GM12878 (cell line): Measurements from ENCODE around the gene MUC5B. TPM values are rescaled to one million over a fixed set of nuclear protein-coding genes. Genes with fewer than 3 reads are reported as not detected.
A peak's percentile ranks its signal among the peaks of the same experiment; 100 is the strongest.

Source experiments
- ATAC-seq: fragments of 200-7000 bp; cut with Tn5 transposase; 3 replicates; pipeline ENCODE4 v1.9.1; 2020; ENCODE audit warnings: mild to moderate bottlenecking, moderate library complexity
- BruUV-seq: library from RNA; stranded (reverse); fragments of 400-500 nt; replicated peaks from 2 replicates; lab custom pipeline; 2021; lab: Mats Ljungman, UMichigan
- CTCF ChIA-PET: fragments of 300-600 bp; sonication (Branson Sonifier 250); formaldehyde crosslinking; extraction: SDS; loops from one replicate; lab custom pipeline; 2021; ENCODE audit warnings: inconsistent platforms; lab: Yijun Ruan, JAX
- POLR2A ChIA-PET: fragments of 350-600 bp; formaldehyde crosslinking; extraction: SDS; loops from one replicate; lab custom pipeline; 2021; ENCODE audit warnings: inconsistent platforms; lab: Charles Lee
- RAD21 ChIA-PET: fragments of 300-600 bp; sonication (Branson Sonifier 250); formaldehyde crosslinking; loops from one replicate; lab custom pipeline; 2023; ENCODE audit warnings: antibody characterized with exemption; ENCODE audit not compliant: unreplicated experiment; lab: Charles Lee
- SMC1A ChIA-PET: fragments of 300-600 bp; sonication (Branson Sonifier 250); formaldehyde crosslinking; loops from one replicate; lab custom pipeline; 2023; ENCODE audit not compliant: unreplicated experiment, uncharacterized antibody; lab: Charles Lee
- DNase-seq: peaks from one replicate; pipeline ENCODE4 v3.0.0-alpha.2; 2011; ENCODE audit warnings: low read depth, low spot score
- FAIRE-seq: peaks from 3 replicates; lab custom pipeline; 2011; peaks lifted over from hg19 to GRCh38; lab: Jason Lieb, UNC
- H2AFZ ChIP-seq: 2 replicates; pipeline ENCODE4 v1.6.0; 2011; ENCODE audit warnings: low read depth, low read length, control low read depth; ENCODE audit not compliant: control insufficient read depth
- H3K27ac ChIP-seq: 2 replicates; pipeline ENCODE4 v1.5.1; 2011; ENCODE audit warnings: control low read depth; ENCODE audit not compliant: control insufficient read depth, insufficient read depth
- H3K27me3 ChIP-seq, 2 experiments: replicated peaks in 1 of 2; 2 replicates each; pipeline versions ENCODE4 v1.6.0 to v1.6.1; 2011; ENCODE audit warnings: low read length in 1 of 2; ENCODE audit not compliant: control insufficient read depth in 2 of 2, insufficient read depth in 2 of 2
- H3K36me3 ChIP-seq, 2 experiments: 2 replicates each; pipeline ENCODE4 v1.5.1; 2011; ENCODE audit warnings: low read length in 1 of 2; ENCODE audit not compliant: control insufficient read depth in 2 of 2, insufficient read depth in 2 of 2
- H3K4me1 ChIP-seq: 2 replicates; pipeline ENCODE4 v1.6.1; 2011; ENCODE audit warnings: mild to moderate bottlenecking, low read length, moderate library complexity, mixed read lengths; ENCODE audit not compliant: control insufficient read depth, insufficient read depth
- H3K4me2 ChIP-seq: 2 replicates; pipeline ENCODE4 v1.6.0; 2011; ENCODE audit warnings: control low read depth; ENCODE audit not compliant: control insufficient read depth, insufficient read depth
- H3K4me3 ChIP-seq: fragments of 200-600 bp; sonication (generic); 2 replicates; pipeline ENCODE4 v1.5.1; 2016
- H3K79me2 ChIP-seq: 2 replicates; pipeline ENCODE4 v1.6.0; 2011; ENCODE audit warnings: low read length; ENCODE audit not compliant: control insufficient read depth, insufficient read depth
- H3K9ac ChIP-seq: 2 replicates; pipeline ENCODE4 v1.8.0; 2011; ENCODE audit warnings: low read length, control low read depth, mixed read lengths; ENCODE audit not compliant: control insufficient read depth, insufficient read depth
- H3K9me3 ChIP-seq: replicated peaks from 3 replicates; pipeline ENCODE4 v1.5.1; 2011; ENCODE audit warnings: mild to moderate bottlenecking, low read length; ENCODE audit not compliant: control insufficient read depth, insufficient read depth
- H4K20me1 ChIP-seq: 2 replicates; pipeline ENCODE4 v1.6.0; 2011; ENCODE audit not compliant: control insufficient read depth, insufficient read depth
- BHLHE40 ChIP-seq, 2 experiments: fragments of 450-650 bp in 1 of 2; IDR thresholded peaks; 2 replicates each; pipeline ENCODE4 v1.6.1; 2011 to 2017; ENCODE audit warnings: low read depth in 2 of 2, borderline replicate concordance in 1 of 2, improper control_type of control experiment in 1 of 2, low read length in 1 of 2, mild to moderate bottlenecking in 1 of 2
- E2F8 ChIP-seq: fragments of 450-650 bp; IDR thresholded peaks from 2 replicates; pipeline ENCODE4 v1.6.1; 2018; ENCODE audit warnings: mild to moderate bottlenecking, low read depth, moderate library complexity; ENCODE audit not compliant: partially characterized antibody
- EZH2 ChIP-seq: IDR thresholded peaks from 2 replicates; pipeline ENCODE4 v1.6.1; 2012; ENCODE audit warnings: low read depth, mild to moderate bottlenecking, control low read depth, inconsistent platforms, low read length, borderline replicate concordance; ENCODE audit not compliant: control insufficient read depth
- HDAC2 ChIP-seq: fragments of 200-600 bp; sonication (generic); IDR thresholded peaks from 2 replicates; pipeline ENCODE4 v1.6.1; 2017
- HDGF ChIP-seq: fragments of 450-650 bp; IDR thresholded peaks from 2 replicates; pipeline ENCODE4 v1.6.1; 2016; ENCODE audit warnings: antibody characterized with exemption
- NBN ChIP-seq: fragments of 450-650 bp; IDR thresholded peaks from 2 replicates; pipeline ENCODE4 v1.6.1; 2016
- POLR2AphosphoS2 ChIP-seq: IDR thresholded peaks from 2 replicates; pipeline ENCODE4 v1.6.1; 2011; ENCODE audit warnings: low read depth, mild to moderate bottlenecking, low read length, improper control_type of control experiment, moderate library complexity
- RELA ChIP-seq: fragments of 450-650 bp; IDR thresholded peaks from 2 replicates; pipeline ENCODE4 v1.8.0; 2014; ENCODE audit warnings: borderline replicate concordance; ENCODE audit not compliant: partially characterized antibody
- WGBS: methylation state at CpG from one replicate; pipeline ENCODE4 v1.1.6; 2016; ENCODE audit warnings: low lambda C conversion rate; ENCODE audit not compliant: insufficient replicate concordance, insufficient coverage; ENCODE audit errors: missing lambda C conversion rate; 5-methylcytosine and 5-hydroxymethylcytosine counted together
- in situ Hi-C: fragments of 300-500 bp; cut with MboI; formaldehyde crosslinking; loops from 9 replicates; pipeline ENCODE4 v1.14.3; 2018; ENCODE audit warnings: mixed read lengths
- intact Hi-C: fragments of 100-400 bp; cut with micrococcal nuclease; formaldehyde crosslinking; loops from one replicate; pipeline ENCODE4 v1.14.2; 2022; ENCODE audit not compliant: unreplicated experiment
- polyA plus RNA-seq, 11 experiments: library from polyadenylated mRNA; depleted of rRNA in 4 of 11; unstranded in 6 of 11; stranded (reverse) in 5 of 11; fragments of >200 nt; fragmentation: Nextera tagmentation in 4 of 11; fragmentation: Illumina TruSeq in 1 of 11; extraction: Ambion mirVana in 4 of 11; extraction: Trizol in 1 of 11; gene quantifications; 1 replicate in 1 of 11; 2 replicates in 10 of 11; pipeline versions ENCODE4 v1.2.1 to v1.2.3, GENCODE V29; 2011 to 2016; ENCODE audit warnings: inconsistent platforms in 2 of 11, missing spikeins in 2 of 11, low read depth in 1 of 11
- total RNA-seq, 4 experiments: library from RNA; depleted of rRNA in 3 of 4; stranded (reverse); fragments of >200 nt in 3 of 4; fragmentation: Illumina TruSeq in 1 of 4; extraction: Trizol in 1 of 4; gene quantifications; 2 replicates each; pipeline versions ENCODE4 v1.2.1 to v1.2.3, GENCODE V29; 2013 to 2021
- TF ChIP-seq, protein P1 (sequence below): IDR thresholded peaks from 2 replicates; pipeline ENCODE4 v1.6.1; 2012; ENCODE audit warnings: improper control_type of control experiment, low read depth, low read length; ENCODE audit not compliant: insufficient replicate concordance
- TF ChIP-seq, protein P2 (sequence below): IDR thresholded peaks from 2 replicates; pipeline ENCODE4 v1.6.1; 2011; ENCODE audit warnings: borderline replicate concordance, low read depth, mild to moderate bottlenecking, moderate library complexity, mixed read lengths, low read length; ENCODE audit not compliant: insufficient read depth; ENCODE audit errors: extremely low read length
- TF ChIP-seq, protein P3 (sequence below): fragments of 450-650 bp; IDR thresholded peaks from 2 replicates; pipeline ENCODE4 v1.6.1; 2016; ENCODE audit warnings: mild to moderate bottlenecking

Gene MUC5B
- total and polyA plus RNA-seq, 10 of the 15 experiments (the other 5 are each of a cell fraction or from before 2014, with no cell fraction given), result 1.5 TPM; not detected in 9

DNA sequence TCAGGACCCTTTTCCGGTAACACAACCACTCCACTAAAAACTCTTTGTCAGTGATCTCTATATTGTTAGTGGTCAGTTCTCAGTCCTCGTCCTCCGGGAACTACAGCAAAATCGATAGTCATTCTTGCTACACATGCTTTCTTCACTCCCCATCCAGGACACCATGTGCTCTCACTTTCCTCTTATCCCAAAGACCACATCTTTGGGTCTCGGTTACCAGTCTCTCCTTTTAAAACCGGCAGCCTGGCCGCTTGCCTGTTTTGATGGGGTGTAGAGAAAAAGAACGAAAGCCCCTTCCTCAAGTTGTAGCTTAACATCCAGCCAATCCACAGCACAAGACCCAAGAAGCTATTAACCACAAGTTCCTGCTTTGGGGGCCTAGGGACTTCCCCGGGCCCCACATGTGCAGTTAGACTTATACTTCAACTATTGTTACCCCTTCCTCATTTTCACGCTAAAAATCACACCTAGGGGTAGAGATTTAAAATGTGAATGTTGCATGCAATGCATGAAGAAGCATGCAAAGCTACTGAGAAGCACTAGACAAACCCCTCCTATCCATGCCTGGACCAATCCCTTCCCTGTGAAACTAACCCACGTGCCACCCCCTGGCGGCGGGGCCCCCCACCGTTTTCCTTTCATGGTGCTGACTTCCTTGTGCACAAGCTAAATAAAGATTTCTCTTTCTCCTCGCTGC lies 88.1 kb downstream of the MUC5B start:
- H3K79me2 ChIP-seq, result peaks cover 21% of the 10 kb centered on the region
- no peaks in the 10 kb centered on the region for H3K27me3 ChIP-seq
- in situ Hi-C loops (no loop called here), intact Hi-C loops (no loop called here)
- FAIRE-seq (no peak), ATAC-seq (no peak), DNase-seq (no peak)
- peaks cover 9% of the 10 kb centered on the region for H3K9me3 ChIP-seq
- ChIA-PET SMC1A (interaction anchor here (0.6 to 1.1 kb wide), 2 partner anchors 19 to 41 kb away, joined by 3 to 4 read pairs; no protein-coding TSS in a partner anchor), RAD21 (interaction anchor here (1.0 kb wide), 1 partner anchor 72 kb away, joined by 3 read pairs; no protein-coding TSS in a partner anchor), CTCF (interaction anchor here (0.9 to 1.3 kb wide), 3 partner anchors 16 to 73 kb away, joined by 3 to 5 read pairs (median 3); no protein-coding TSS in a partner anchor), POLR2A (no interaction called here)
- H4K20me1 ChIP-seq, result no peaks in the 10 kb centered on the region
- H3K36me3 ChIP-seq, result no peaks in the 10 kb centered on the region
- peak overlapping the region; percentile 71; the same call in 1 of the 2 replicates for H3K4me3 ChIP-seq
- H3K4me2 ChIP-seq, result peak overlapping the region; percentile 96
- no peak overlapping the region for H3K9ac ChIP-seq
- H3K4me1 ChIP-seq, result peaks cover 33% of the 10 kb centered on the region
- peak overlapping the region; percentile 20; the same call in 1 of the 2 replicates for H3K27ac ChIP-seq
- peak overlapping the region; percentile 98 for H2AFZ ChIP-seq
- BruUV-seq, result no TSS peak
- 8% methylated on average over 15 of the region's 15 CpGs for WGBS
- TF ChIP-seq HDGF (no peak), HDAC2 (no peak), BHLHE40 (IDR thresholded peaks at IDR 0.05; ENCODE audit: borderline replicate concordance in 1 of 2, low read depth in 2 of 2, low read length in 1 of 2) (0 out of 4 replicates have a peak, but pooled peaks of 1 of the 2 experiments have one; percentile 12), NBN (no peak), EZH2 (no peak), RELA (no peak), POLR2AphosphoS2 (no peak), E2F8 (no peak)
- TF ChIP-seq, protein P1, sequence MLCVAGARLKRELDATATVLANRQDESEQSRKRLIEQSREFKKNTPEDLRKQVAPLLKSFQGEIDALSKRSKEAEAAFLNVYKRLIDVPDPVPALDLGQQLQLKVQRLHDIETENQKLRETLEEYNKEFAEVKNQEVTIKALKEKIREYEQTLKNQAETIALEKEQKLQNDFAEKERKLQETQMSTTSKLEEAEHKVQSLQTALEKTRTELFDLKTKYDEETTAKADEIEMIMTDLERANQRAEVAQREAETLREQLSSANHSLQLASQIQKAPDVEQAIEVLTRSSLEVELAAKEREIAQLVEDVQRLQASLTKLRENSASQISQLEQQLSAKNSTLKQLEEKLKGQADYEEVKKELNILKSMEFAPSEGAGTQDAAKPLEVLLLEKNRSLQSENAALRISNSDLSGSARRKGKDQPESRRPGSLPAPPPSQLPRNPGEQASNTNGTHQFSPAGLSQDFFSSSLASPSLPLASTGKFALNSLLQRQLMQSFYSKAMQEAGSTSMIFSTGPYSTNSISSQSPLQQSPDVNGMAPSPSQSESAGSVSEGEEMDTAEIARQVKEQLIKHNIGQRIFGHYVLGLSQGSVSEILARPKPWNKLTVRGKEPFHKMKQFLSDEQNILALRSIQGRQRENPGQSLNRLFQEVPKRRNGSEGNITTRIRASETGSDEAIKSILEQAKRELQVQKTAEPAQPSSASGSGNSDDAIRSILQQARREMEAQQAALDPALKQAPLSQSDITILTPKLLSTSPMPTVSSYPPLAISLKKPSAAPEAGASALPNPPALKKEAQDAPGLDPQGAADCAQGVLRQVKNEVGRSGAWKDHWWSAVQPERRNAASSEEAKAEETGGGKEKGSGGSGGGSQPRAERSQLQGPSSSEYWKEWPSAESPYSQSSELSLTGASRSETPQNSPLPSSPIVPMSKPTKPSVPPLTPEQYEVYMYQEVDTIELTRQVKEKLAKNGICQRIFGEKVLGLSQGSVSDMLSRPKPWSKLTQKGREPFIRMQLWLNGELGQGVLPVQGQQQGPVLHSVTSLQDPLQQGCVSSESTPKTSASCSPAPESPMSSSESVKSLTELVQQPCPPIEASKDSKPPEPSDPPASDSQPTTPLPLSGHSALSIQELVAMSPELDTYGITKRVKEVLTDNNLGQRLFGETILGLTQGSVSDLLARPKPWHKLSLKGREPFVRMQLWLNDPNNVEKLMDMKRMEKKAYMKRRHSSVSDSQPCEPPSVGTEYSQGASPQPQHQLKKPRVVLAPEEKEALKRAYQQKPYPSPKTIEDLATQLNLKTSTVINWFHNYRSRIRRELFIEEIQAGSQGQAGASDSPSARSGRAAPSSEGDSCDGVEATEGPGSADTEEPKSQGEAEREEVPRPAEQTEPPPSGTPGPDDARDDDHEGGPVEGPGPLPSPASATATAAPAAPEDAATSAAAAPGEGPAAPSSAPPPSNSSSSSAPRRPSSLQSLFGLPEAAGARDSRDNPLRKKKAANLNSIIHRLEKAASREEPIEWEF, result no peak
- TF ChIP-seq, protein P2, sequence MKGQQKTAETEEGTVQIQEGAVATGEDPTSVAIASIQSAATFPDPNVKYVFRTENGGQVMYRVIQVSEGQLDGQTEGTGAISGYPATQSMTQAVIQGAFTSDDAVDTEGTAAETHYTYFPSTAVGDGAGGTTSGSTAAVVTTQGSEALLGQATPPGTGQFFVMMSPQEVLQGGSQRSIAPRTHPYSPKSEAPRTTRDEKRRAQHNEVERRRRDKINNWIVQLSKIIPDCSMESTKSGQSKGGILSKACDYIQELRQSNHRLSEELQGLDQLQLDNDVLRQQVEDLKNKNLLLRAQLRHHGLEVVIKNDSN, result peak; percentile 20
- TF ChIP-seq, protein P3, sequence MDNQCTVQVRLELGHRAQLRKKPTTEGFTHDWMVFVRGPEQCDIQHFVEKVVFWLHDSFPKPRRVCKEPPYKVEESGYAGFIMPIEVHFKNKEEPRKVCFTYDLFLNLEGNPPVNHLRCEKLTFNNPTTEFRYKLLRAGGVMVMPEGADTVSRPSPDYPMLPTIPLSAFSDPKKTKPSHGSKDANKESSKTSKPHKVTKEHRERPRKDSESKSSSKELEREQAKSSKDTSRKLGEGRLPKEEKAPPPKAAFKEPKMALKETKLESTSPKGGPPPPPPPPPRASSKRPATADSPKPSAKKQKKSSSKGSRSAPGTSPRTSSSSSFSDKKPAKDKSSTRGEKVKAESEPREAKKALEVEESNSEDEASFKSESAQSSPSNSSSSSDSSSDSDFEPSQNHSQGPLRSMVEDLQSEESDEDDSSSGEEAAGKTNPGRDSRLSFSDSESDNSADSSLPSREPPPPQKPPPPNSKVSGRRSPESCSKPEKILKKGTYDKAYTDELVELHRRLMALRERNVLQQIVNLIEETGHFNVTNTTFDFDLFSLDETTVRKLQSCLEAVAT, result no peak
